ENCODE data around the gene ATP6V0A4. TPM values are rescaled to one million over a fixed set of nuclear protein-coding genes. Genes with fewer than 3 reads are reported as not detected.
"Not testable (repeated sequence)": the region's sequence is repeated elsewhere in the genome, so short reads cannot be mapped to it uniquely, and the experiment has no call there.

The ATP6V0A4 gene
- total RNA-seq, 1 experiment from 2014 or later = 1.1 TPM

GRCh38 chr7:138731733-138732132 lies 66.3 kb downstream of the ATP6V0A4 start:
- H3K36me3 Mint-ChIP-seq; DNase-seq (ENCODE audit: low spot score); H3K27ac Mint-ChIP-seq; ATAC-seq; H3K9me3 Mint-ChIP-seq; POLR2A ChIA-PET; CTCF ChIA-PET; H3K4me3 Mint-ChIP-seq; H3K27me3 Mint-ChIP-seq (ENCODE audit: low read depth): not testable (repeated sequence)
- peaks cover 24% of the 10 kb centered on the region for H3K4me1 Mint-ChIP-seq
- TF ChIP-seq HMGA2 (CRISPR knock-in tag; IDR thresholded peaks at IDR 0.05) = peak; percentile 54; the same call in 1 of the 2 replicates

GRCh38 chr7:138729444-138729843 lies 68.6 kb downstream of the ATP6V0A4 start:
- Mint-ChIP-seq H3K36me3 (no peaks in the 10 kb centered on the region), H3K4me3 (no peak overlapping the region), H3K9me3 (no peaks in the 10 kb centered on the region), H3K27ac (peak overlapping the region; percentile 10; the same call in 1 of the 2 replicates), H3K4me1 (peaks cover 15% of the 10 kb centered on the region), H3K27me3 (ENCODE audit: low read depth) (no peaks in the 10 kb centered on the region; the same call in 1 of the 2 replicates)
- TF ChIP-seq ZNF396 (CRISPR knock-in tag; IDR thresholded peaks at IDR 0.05; ENCODE audit: borderline replicate concordance) (no peak), SMAD3 (CRISPR knock-in tag; IDR thresholded peaks at IDR 0.05; ENCODE audit: borderline replicate concordance) (no peak), FOXK1 (CRISPR knock-in tag; IDR thresholded peaks at IDR 0.05) (no peak), RORB (CRISPR knock-in tag; IDR thresholded peaks at IDR 0.05) (no peak), IRF2 (CRISPR knock-in tag; IDR thresholded peaks at IDR 0.05; ENCODE audit: borderline replicate concordance, low read depth) (no peak), ZNF219 (CRISPR knock-in tag; IDR thresholded peaks at IDR 0.05; ENCODE audit: borderline replicate concordance) (no peak), ZNF232 (CRISPR knock-in tag; IDR thresholded peaks at IDR 0.05) (no peak)
- TF ChIP-seq, protein P1, sequence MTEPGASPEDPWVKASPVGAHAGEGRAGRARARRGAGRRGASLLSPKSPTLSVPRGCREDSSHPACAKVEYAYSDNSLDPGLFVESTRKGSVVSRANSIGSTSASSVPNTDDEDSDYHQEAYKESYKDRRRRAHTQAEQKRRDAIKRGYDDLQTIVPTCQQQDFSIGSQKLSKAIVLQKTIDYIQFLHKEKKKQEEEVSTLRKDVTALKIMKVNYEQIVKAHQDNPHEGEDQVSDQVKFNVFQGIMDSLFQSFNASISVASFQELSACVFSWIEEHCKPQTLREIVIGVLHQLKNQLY (CRISPR knock-in tag; IDR thresholded peaks at IDR 0.05) = no peak
- no peak for DNase-seq (ENCODE audit: low spot score)
- CTCF ChIA-PET = interaction anchor here (1.4 kb wide), 1 partner anchor 9 kb away, joined by 5 read pairs; no protein-coding TSS in a partner anchor
- ATAC-seq = peak; percentile 58
- POLR2A ChIA-PET = interaction anchor here (0.6 kb wide), 1 partner anchor 34 kb away, joined by 3 read pairs; no protein-coding TSS in a partner anchor

DNA sequence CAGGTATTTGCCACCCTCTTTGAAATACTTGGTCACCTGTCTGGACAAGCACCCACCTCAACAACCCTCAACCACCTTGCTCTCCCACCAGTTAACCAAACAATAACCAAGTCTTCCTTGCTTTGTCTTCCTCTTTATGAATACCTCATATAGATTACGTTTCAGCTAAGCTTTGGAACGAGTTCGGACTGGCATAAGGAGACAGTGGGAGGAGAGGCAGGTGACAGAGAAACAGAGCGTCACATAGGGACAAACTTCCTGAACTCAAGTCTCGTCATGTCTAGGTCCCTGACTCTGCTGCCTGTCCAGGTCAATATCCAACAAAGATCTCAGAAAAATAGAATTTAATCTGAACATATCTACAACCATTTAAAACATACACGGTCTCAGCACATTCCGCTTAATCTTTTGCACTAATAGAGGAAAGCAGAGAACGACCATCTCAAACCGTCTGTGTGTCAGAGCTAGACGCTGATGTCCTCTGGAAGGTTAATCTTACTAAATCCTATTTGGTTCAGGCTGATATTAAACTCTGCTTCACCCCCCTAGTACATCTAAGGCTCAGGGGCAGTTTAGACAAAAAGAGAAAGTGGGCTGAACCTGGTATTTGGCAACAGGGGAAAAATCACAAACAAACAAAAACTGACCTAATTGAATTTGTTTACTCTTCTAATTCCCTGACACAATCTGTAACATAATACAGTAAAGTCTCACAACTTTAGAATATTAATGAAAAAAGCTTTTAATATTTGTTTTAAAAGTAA lies 70.5 kb downstream of the ATP6V0A4 start:
- CTCF ChIA-PET = interaction anchor here (0.9 to 1.1 kb wide), 4 partner anchors 11 to 566 kb away, joined by 3 to 6 read pairs (median 4); no protein-coding TSS in a partner anchor
- no peak overlapping the region for H3K4me3 Mint-ChIP-seq
- POLR2A ChIA-PET = no interaction called here
- ATAC-seq (no peak), DNase-seq (ENCODE audit: low spot score) (no peak)
- H3K4me1 Mint-ChIP-seq = peaks cover 15% of the 10 kb centered on the region
- peak overlapping the region; percentile 21; the same call in 1 of the 2 replicates for H3K27ac Mint-ChIP-seq
- TF ChIP-seq ESRRA (CRISPR knock-in tag; IDR thresholded peaks at IDR 0.05; ENCODE audit: borderline replicate concordance) = no peak
- no peak for TF ChIP-seq ZNF263 (CRISPR knock-in tag; IDR thresholded peaks at IDR 0.05; ENCODE audit: low read depth)
- no peak for TF ChIP-seq FOXJ3 (CRISPR knock-in tag; IDR thresholded peaks at IDR 0.05; ENCODE audit: borderline replicate concordance)
- TF ChIP-seq, protein P2, sequence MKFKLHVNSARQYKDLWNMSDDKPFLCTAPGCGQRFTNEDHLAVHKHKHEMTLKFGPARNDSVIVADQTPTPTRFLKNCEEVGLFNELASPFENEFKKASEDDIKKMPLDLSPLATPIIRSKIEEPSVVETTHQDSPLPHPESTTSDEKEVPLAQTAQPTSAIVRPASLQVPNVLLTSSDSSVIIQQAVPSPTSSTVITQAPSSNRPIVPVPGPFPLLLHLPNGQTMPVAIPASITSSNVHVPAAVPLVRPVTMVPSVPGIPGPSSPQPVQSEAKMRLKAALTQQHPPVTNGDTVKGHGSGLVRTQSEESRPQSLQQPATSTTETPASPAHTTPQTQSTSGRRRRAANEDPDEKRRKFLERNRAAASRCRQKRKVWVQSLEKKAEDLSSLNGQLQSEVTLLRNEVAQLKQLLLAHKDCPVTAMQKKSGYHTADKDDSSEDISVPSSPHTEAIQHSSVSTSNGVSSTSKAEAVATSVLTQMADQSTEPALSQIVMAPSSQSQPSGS (CRISPR knock-in tag; IDR thresholded peaks at IDR 0.05; ENCODE audit: borderline replicate concordance, low read depth) = no peak
- no peak for TF ChIP-seq IRF2 (CRISPR knock-in tag; IDR thresholded peaks at IDR 0.05; ENCODE audit: borderline replicate concordance, low read depth)
- TF ChIP-seq, protein P3, sequence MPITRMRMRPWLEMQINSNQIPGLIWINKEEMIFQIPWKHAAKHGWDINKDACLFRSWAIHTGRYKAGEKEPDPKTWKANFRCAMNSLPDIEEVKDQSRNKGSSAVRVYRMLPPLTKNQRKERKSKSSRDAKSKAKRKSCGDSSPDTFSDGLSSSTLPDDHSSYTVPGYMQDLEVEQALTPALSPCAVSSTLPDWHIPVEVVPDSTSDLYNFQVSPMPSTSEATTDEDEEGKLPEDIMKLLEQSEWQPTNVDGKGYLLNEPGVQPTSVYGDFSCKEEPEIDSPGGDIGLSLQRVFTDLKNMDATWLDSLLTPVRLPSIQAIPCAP (CRISPR knock-in tag; IDR thresholded peaks at IDR 0.05) = no peak
- no peak for TF ChIP-seq RORB (CRISPR knock-in tag; IDR thresholded peaks at IDR 0.05)
- no peak for TF ChIP-seq PRRX2 (CRISPR knock-in tag; IDR thresholded peaks at IDR 0.05)
- TF ChIP-seq AFF4 (CRISPR knock-in tag; IDR thresholded peaks at IDR 0.05; ENCODE audit: borderline replicate concordance) = no peak
- no peak for TF ChIP-seq GTF2I (CRISPR knock-in tag; conservative IDR thresholded peaks at IDR 0.05)
- no peak for TF ChIP-seq NFE2L1 (CRISPR knock-in tag; IDR thresholded peaks at IDR 0.05)
- no peak for TF ChIP-seq OVOL2 (CRISPR knock-in tag; IDR thresholded peaks at IDR 0.05; ENCODE audit: borderline replicate concordance)
- no peak for TF ChIP-seq ZNF671 (CRISPR knock-in tag; IDR thresholded peaks at IDR 0.05)
- TF ChIP-seq FOXK1 (CRISPR knock-in tag; IDR thresholded peaks at IDR 0.05) = no peak
- TF ChIP-seq, protein P4, sequence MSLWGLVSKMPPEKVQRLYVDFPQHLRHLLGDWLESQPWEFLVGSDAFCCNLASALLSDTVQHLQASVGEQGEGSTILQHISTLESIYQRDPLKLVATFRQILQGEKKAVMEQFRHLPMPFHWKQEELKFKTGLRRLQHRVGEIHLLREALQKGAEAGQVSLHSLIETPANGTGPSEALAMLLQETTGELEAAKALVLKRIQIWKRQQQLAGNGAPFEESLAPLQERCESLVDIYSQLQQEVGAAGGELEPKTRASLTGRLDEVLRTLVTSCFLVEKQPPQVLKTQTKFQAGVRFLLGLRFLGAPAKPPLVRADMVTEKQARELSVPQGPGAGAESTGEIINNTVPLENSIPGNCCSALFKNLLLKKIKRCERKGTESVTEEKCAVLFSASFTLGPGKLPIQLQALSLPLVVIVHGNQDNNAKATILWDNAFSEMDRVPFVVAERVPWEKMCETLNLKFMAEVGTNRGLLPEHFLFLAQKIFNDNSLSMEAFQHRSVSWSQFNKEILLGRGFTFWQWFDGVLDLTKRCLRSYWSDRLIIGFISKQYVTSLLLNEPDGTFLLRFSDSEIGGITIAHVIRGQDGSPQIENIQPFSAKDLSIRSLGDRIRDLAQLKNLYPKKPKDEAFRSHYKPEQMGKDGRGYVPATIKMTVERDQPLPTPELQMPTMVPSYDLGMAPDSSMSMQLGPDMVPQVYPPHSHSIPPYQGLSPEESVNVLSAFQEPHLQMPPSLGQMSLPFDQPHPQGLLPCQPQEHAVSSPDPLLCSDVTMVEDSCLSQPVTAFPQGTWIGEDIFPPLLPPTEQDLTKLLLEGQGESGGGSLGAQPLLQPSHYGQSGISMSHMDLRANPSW (CRISPR knock-in tag; conservative IDR thresholded peaks at IDR 0.05; ENCODE audit: low read depth) = no peak
- TF ChIP-seq ZBTB21 (CRISPR knock-in tag; IDR thresholded peaks at IDR 0.05; ENCODE audit: borderline replicate concordance) = no peak
- H3K27me3 Mint-ChIP-seq (ENCODE audit: low read depth) = no peaks in the 10 kb centered on the region
- H3K36me3 Mint-ChIP-seq = no peaks in the 10 kb centered on the region
- no peaks in the 10 kb centered on the region for H3K9me3 Mint-ChIP-seq
